GM19463 (cell line): ENCODE results near the gene COX7A2.

ENCODE experiments used
- ATAC-seq: cut with Tn5 transposase; IDR thresholded peaks from one replicate; pipeline ENCODE4 v1.9.1; 2021; ENCODE audit warnings: mild to moderate bottlenecking, moderate library complexity; ENCODE audit not compliant: unreplicated experiment

Gene COX7A2

GRCh38 chr6:75222261-75222660 lies 21.3 kb downstream of the COX7A2 start:
- no peak for ATAC-seq

- no peak for ATAC-seq
These were observed 22.5 kb downstream of the COX7A2 start for GRCh38 chr6:75221116-75221515.

GRCh38 chr6:75220357-75220756 lies 23.2 kb downstream of the COX7A2 start:
- ATAC-seq, result no peak

GRCh38 chr6:75219263-75219662 lies 24.3 kb downstream of the COX7A2 start:
- no peak for ATAC-seq

GRCh38 chr6:75217193-75217592 lies 26.4 kb downstream of the COX7A2 start:
- ATAC-seq, result no peak

GRCh38 chr6:75215291-75215690 lies 28.3 kb downstream of the COX7A2 start:
- no peak for ATAC-seq

GRCh38 chr6:75213732-75214131 lies 29.9 kb downstream of the COX7A2 start:
- no peak for ATAC-seq

GRCh38 chr6:75213112-75213511 lies 30.5 kb downstream of the COX7A2 start:
- ATAC-seq, result no peak

- ATAC-seq, result no peak
These were observed 31.5 kb downstream of the COX7A2 start for GRCh38 chr6:75211920-75212590.

- ATAC-seq, result no peak
These were observed 32.5 kb downstream of the COX7A2 start for GRCh38 chr6:75210885-75211739.

GRCh38 chr6:75209184-75209723 lies 34.3 kb downstream of the COX7A2 start:
- ATAC-seq, result no peak

- peak; percentile 66 for ATAC-seq
These were observed 35.1 kb downstream of the COX7A2 start for GRCh38 chr6:75208298-75209183.

GRCh38 chr6:75206576-75207342 lies 36.8 kb downstream of the COX7A2 start:
- peak; percentile 4 for ATAC-seq

- no peak for ATAC-seq
These were observed 37.6 kb downstream of the COX7A2 start, which contains the start of gene COL12A1 for GRCh38 chr6:75205776-75206575. TSS of gene COL12A1 (minus strand) at chr6:75206053. CDS start at chr6:75202792, 3,261 bp downstream.

- no peak for ATAC-seq
These were observed 38.4 kb downstream of the COX7A2 start for GRCh38 chr6:75204959-75205775.

- ATAC-seq, result no peak
These were observed 39.2 kb downstream of the COX7A2 start for GRCh38 chr6:75204217-75204958.

- no peak for ATAC-seq
These were observed 39.9 kb downstream of the COX7A2 start for GRCh38 chr6:75203721-75204120.

GRCh38 chr6:75202676-75203131 lies 40.9 kb downstream of the COX7A2 start:
- ATAC-seq, result no peak
